Measurements from ENCODE around the gene LIPE.

The LIPE gene

DNA sequence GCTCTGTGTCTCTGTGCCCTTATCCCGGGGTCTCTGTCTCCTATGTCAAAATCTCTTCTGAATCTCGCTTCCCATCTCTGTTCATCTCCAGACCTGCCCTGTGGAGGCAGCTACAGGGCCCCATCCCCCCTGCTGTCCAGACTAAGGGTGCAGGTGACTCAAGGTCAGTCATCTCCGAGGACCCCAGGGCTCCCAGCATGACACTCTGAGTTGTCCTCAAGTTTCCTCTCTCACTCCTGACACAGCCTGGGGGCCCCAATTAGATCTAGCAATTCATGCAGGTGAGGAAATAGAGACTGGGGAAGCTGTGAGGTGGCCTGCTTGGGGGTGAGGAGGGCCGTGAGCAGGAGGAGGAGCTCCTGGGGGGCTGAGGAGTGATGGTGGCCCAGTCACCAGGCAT lies 35.0 kb downstream of the LIPE start:
- no peak overlapping the region for H3K27ac Mint-ChIP-seq
- no peaks in the 10 kb centered on the region for H3K36me3 Mint-ChIP-seq (ENCODE audit: low read depth)
- TF ChIP-seq, protein P1, sequence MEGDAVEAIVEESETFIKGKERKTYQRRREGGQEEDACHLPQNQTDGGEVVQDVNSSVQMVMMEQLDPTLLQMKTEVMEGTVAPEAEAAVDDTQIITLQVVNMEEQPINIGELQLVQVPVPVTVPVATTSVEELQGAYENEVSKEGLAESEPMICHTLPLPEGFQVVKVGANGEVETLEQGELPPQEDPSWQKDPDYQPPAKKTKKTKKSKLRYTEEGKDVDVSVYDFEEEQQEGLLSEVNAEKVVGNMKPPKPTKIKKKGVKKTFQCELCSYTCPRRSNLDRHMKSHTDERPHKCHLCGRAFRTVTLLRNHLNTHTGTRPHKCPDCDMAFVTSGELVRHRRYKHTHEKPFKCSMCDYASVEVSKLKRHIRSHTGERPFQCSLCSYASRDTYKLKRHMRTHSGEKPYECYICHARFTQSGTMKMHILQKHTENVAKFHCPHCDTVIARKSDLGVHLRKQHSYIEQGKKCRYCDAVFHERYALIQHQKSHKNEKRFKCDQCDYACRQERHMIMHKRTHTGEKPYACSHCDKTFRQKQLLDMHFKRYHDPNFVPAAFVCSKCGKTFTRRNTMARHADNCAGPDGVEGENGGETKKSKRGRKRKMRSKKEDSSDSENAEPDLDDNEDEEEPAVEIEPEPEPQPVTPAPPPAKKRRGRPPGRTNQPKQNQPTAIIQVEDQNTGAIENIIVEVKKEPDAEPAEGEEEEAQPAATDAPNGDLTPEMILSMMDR (IDR thresholded peaks at IDR 0.05), result no peak
- H3K4me3 Mint-ChIP-seq, result no peak overlapping the region
- no peaks in the 10 kb centered on the region for H3K9me3 Mint-ChIP-seq
- peaks cover 47% of the 10 kb centered on the region for H3K27me3 Mint-ChIP-seq (ENCODE audit: low read depth, poor library complexity)
- DNase-seq, result no peak
- H3K4me1 Mint-ChIP-seq, result peaks cover 44% of the 10 kb centered on the region

DNA sequence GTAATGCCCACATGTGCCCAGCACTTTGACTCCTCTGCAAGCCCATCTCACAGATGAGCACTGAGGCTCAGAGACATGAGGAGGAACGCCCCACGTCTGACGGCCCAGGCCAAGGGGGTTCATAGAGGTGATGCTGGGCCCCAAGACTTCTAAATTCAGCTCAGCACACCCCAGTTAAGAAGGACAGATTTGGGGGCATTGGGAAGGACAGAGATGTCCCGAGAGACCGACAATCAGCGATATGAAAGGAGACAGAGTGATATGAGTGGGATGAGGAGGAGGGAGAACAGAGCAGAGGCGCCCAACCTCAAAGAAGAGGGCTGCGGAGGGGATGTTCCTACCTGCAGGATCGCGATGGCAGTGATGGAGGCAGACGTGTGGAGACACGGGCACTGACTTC lies 37.3 kb downstream of the LIPE start, which contains the start of gene CNFN:
Gene CNFN, minus strand, starts transcription at position 399 of the 400 bp plus-strand sequence. CDS start 1,260 bp downstream, outside the sequence.
- Mint-ChIP-seq H3K4me1 (peaks cover 28% of the 10 kb centered on the region), H3K9me3 (no peaks in the 10 kb centered on the region), H3K27ac (no peak within 1 kb of the TSS), H3K27me3 (ENCODE audit: low read depth, poor library complexity) (peaks cover 45% of the 10 kb centered on the region), H3K4me3 (peak within 1 kb of the TSS; percentile 46), H3K36me3 (ENCODE audit: low read depth) (no peaks in the 10 kb centered on the region)
- TF ChIP-seq, protein P1 (IDR thresholded peaks at IDR 0.05), result no peak
- no peak for DNase-seq

DNA sequence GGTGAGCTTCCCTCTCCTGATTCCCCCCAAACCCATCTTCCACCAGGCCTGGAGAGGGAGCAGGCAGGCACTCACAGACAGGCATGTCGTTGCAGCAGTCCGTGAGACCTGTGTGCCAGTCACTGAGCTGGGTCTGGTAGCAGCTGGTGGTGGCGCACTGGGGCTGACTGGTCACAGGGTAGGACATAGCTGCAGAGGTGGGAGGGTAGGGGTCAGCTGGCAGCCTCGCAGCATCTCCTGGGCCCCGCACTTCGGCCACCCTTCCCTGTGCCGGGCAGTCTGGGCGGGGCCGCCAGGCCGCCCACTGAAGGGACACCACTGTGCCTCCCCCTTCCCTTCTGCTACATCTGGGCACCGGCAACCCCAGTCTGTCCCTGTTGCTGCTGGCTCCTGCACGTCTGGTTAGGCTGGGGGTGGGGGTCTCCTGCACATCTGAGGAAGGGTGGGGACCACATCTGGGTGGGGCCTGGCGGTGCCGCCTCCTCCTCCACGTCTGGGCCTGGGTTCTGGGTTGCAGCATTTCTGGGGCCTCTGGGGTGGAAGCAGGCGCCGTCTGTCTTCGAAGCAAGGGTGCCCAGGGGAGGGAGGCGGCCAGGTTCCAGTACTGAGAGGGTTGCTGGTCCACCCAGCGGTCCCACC lies 38.2 kb downstream of the LIPE start:
- H3K4me3 Mint-ChIP-seq, result no peak overlapping the region
- peaks cover 25% of the 10 kb centered on the region for H3K4me1 Mint-ChIP-seq
- H3K9me3 Mint-ChIP-seq, result no peaks in the 10 kb centered on the region
- H3K36me3 Mint-ChIP-seq (ENCODE audit: low read depth), result no peaks in the 10 kb centered on the region
- no peak for DNase-seq
- TF ChIP-seq, protein P1 (IDR thresholded peaks at IDR 0.05), result no peak
- no peak overlapping the region for H3K27ac Mint-ChIP-seq
- peaks cover 42% of the 10 kb centered on the region for H3K27me3 Mint-ChIP-seq (ENCODE audit: low read depth, poor library complexity)

DNA sequence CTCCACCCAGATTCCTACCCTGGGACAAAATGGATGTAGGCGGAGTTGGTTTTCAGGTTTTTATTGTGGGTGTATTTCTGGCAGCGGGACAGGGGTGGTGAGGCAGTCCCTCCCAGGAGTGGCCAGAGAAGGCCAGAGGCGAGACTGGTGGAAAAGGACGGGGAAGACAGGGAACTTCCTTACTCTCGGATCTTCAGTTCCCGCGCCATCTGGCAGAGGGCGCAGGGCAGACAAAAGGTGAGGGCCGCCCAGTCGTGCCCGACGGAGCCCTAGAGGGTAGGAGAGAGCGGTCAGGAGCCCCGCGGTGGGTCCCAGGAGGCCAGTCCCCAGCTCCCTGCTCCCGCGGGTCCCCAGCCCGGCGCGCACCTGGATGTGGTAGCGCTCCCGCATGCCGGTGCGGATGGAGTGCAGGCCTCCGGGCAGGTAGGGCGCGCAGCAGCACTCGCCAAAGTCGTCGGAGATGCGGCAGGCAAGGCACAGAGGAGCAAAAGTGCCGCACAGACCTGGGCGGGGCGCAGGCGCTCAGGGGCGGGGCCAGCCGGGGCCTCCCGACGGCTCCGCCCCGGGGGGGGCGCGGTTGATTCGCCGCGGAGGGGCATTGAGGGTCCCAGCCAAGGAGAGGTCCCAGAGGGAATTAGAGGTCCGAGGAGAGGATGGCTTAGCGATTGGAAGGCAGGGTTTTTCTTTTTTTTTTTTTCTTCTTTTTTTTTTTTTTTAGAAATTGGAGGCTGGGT lies 40.0 kb downstream of the LIPE start:
- H3K36me3 Mint-ChIP-seq (ENCODE audit: low read depth), result no peaks in the 10 kb centered on the region
- DNase-seq, result peak; percentile 82
- H3K9me3 Mint-ChIP-seq, result no peaks in the 10 kb centered on the region
- TF ChIP-seq, protein P1 (IDR thresholded peaks at IDR 0.05), result peak; percentile 48
- H3K4me1 Mint-ChIP-seq, result peaks cover 33% of the 10 kb centered on the region
- peak overlapping the region; percentile 80 for H3K27ac Mint-ChIP-seq
- peak overlapping the region; percentile 84 for H3K4me3 Mint-ChIP-seq
- peaks cover 44% of the 10 kb centered on the region for H3K27me3 Mint-ChIP-seq (ENCODE audit: low read depth, poor library complexity)

DNA sequence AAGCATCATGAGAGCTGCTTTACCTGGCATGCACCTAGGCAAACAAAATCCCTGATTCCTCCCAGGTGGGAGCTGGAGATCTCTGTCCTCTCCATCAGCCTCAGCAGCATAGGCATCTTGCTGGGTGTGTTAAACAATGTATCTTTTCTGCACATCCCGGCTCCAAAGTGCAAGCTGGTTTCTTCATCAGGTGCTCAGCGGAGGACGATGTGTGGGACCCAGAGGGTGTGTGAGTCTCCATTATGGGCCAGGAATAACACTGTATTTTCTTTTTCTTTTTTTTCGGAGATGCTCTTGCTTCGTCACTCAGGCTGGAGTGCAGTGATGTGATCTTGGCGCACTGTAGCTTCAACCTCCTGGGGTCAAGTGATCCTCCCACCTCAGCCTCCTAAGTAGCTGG lies 47.0 kb downstream of the LIPE start:
- no peak for DNase-seq
- Mint-ChIP-seq H3K4me3 (no peak overlapping the region), H3K27me3 (ENCODE audit: low read depth, poor library complexity) (peaks cover 15% of the 10 kb centered on the region), H3K9me3 (no peaks in the 10 kb centered on the region), H3K27ac (peak overlapping the region; percentile 59), H3K4me1 (peaks cover 28% of the 10 kb centered on the region), H3K36me3 (ENCODE audit: low read depth) (peaks cover 6% of the 10 kb centered on the region)
- TF ChIP-seq, protein P1 (IDR thresholded peaks at IDR 0.05), result no peak
